ENCODE results near the gene RPS6KL1. TPM values are rescaled to one million over a fixed set of nuclear protein-coding genes. Genes with fewer than 3 reads are reported as not detected.

Gene RPS6KL1
- total RNA-seq, 2 donors from 2014 or later = 9.4 to 17.6 TPM

GRCh38 chr14:74945261-74945851 lies 22.3 kb upstream of the RPS6KL1 start:
- H3K4me1 ChIP-seq (ENCODE audit: control insufficient read depth in 1 of 2, low read depth in 2 of 2) = peaks cover 31 to 41% of the 10 kb centered on the region in 2 donors
- no peaks in the 10 kb centered on the region for H3K9me3 ChIP-seq
- H3K4me3 ChIP-seq = no peak overlapping the region
- H3K27me3 ChIP-seq (replicated peaks; ENCODE audit: insufficient read depth) = no peaks in the 10 kb centered on the region
- peak; percentile 25 for TF ChIP-seq CTCF (IDR thresholded peaks at IDR 0.05)
- DNase-seq (ENCODE audit: low spot score) (no peak), ATAC-seq (ENCODE audit: insufficient number of reproducible peaks, low FRiP score, low read depth) (no peak)
- H3K27ac ChIP-seq = no peak overlapping the region
- no peaks in the 10 kb centered on the region for H3K36me3 ChIP-seq

GRCh38 chr14:74942608-74943007 lies 19.5 kb upstream of the RPS6KL1 start:
- H3K27ac ChIP-seq = peak overlapping the region; percentile 95 to 98
- H3K27me3 ChIP-seq (replicated peaks; ENCODE audit: insufficient read depth) = no peaks in the 10 kb centered on the region
- H3K36me3 ChIP-seq = no peaks in the 10 kb centered on the region
- H3K4me1 ChIP-seq (ENCODE audit: control insufficient read depth in 1 of 2, low read depth in 2 of 2) = peaks cover 45 to 63% of the 10 kb centered on the region in 2 donors
- H3K9me3 ChIP-seq = no peaks in the 10 kb centered on the region
- no peak for TF ChIP-seq CTCF (IDR thresholded peaks at IDR 0.05)
- DNase-seq (ENCODE audit: low spot score) (no peak), ATAC-seq (ENCODE audit: insufficient number of reproducible peaks, low FRiP score, low read depth) (no peak)
- peak overlapping the region; percentile 49 for H3K4me3 ChIP-seq

GRCh38 chr14:74942181-74942580 lies 19.1 kb upstream of the RPS6KL1 start:
- no peaks in the 10 kb centered on the region for H3K9me3 ChIP-seq
- peaks cover 45 to 63% of the 10 kb centered on the region in 2 donors for H3K4me1 ChIP-seq (ENCODE audit: control insufficient read depth in 1 of 2, low read depth in 2 of 2)
- ATAC-seq (ENCODE audit: insufficient number of reproducible peaks, low FRiP score, low read depth) (no peak), DNase-seq (ENCODE audit: low spot score) (no peak)
- TF ChIP-seq CTCF (IDR thresholded peaks at IDR 0.05) = no peak
- H3K27me3 ChIP-seq (replicated peaks; ENCODE audit: insufficient read depth) = no peaks in the 10 kb centered on the region
- H3K27ac ChIP-seq = peak overlapping the region; percentile 95 to 98
- no peaks in the 10 kb centered on the region for H3K36me3 ChIP-seq
- peak overlapping the region; percentile 49 for H3K4me3 ChIP-seq

- no peaks in the 10 kb centered on the region for H3K27me3 ChIP-seq (replicated peaks; ENCODE audit: insufficient read depth)
- peak; percentile 29 for ATAC-seq (ENCODE audit: insufficient number of reproducible peaks, low FRiP score, low read depth)
- peak; percentile 68 for DNase-seq (ENCODE audit: low spot score)
- no peaks in the 10 kb centered on the region for H3K36me3 ChIP-seq
- peaks cover 42 to 58% of the 10 kb centered on the region in 2 donors for H3K4me1 ChIP-seq (ENCODE audit: control insufficient read depth in 1 of 2, low read depth in 2 of 2)
- H3K4me3 ChIP-seq = peak overlapping the region; percentile 49
- H3K9me3 ChIP-seq = no peaks in the 10 kb centered on the region
- no peak for TF ChIP-seq CTCF (IDR thresholded peaks at IDR 0.05)
- H3K27ac ChIP-seq = peak overlapping the region; percentile 95 to 98
These were observed 18.6 kb upstream of the RPS6KL1 start for GRCh38 chr14:74941676-74942097.

- no peaks in the 10 kb centered on the region for H3K9me3 ChIP-seq
- peak overlapping the region; percentile 95 to 98 for H3K27ac ChIP-seq
- ATAC-seq (ENCODE audit: insufficient number of reproducible peaks, low FRiP score, low read depth) = no peak
- no peaks in the 10 kb centered on the region for H3K27me3 ChIP-seq (replicated peaks; ENCODE audit: insufficient read depth)
- no peak for DNase-seq (ENCODE audit: low spot score)
- no peak overlapping the region for H3K4me3 ChIP-seq
- H3K36me3 ChIP-seq = no peaks in the 10 kb centered on the region
- TF ChIP-seq CTCF (IDR thresholded peaks at IDR 0.05) = no peak
- H3K4me1 ChIP-seq (ENCODE audit: control insufficient read depth in 1 of 2, low read depth in 2 of 2) = peaks cover 39 to 52% of the 10 kb centered on the region in 2 donors
These were observed 18.0 kb upstream of the RPS6KL1 start for GRCh38 chr14:74940956-74941565.

Measured in thoracic aorta (tissue), 2 donors.